ENCODE measurements around the gene MTARC2. TPM values are rescaled to one million over a fixed set of nuclear protein-coding genes. Genes with fewer than 3 reads are reported as not detected.

MTARC2 gene
- total RNA-seq, 1 donor from 2014 or later, result 56.6 TPM

DNA sequence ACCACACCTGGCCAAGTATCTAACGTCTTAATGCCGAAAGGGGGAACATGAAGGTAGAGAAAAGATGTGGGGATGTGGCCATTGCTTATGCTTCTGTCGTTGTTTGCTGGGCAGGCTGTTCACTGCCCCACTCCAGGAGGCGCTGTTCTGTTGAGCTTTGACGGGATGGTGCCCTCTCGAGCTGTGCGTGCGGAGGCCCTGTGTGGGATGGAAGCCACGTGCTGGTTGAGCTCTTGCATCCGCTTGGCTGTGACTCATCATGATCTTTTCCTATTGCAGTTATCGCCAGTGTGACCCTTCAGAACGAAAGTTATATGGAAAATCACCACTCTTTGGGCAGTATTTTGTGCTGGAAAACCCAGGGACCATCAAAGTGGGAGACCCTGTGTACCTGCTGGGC, 64.9 kb downstream of the MTARC2 start:
- no peaks in the 10 kb centered on the region for H3K27me3 ChIP-seq (ENCODE audit: low read depth)
- intact Hi-C loops (cut with DNase I), result no loop called here
- H3K4me1 ChIP-seq, result peaks cover 9% of the 10 kb centered on the region
- peaks cover 12% of the 10 kb centered on the region for H3K36me3 ChIP-seq
- TF ChIP-seq, protein P1, sequence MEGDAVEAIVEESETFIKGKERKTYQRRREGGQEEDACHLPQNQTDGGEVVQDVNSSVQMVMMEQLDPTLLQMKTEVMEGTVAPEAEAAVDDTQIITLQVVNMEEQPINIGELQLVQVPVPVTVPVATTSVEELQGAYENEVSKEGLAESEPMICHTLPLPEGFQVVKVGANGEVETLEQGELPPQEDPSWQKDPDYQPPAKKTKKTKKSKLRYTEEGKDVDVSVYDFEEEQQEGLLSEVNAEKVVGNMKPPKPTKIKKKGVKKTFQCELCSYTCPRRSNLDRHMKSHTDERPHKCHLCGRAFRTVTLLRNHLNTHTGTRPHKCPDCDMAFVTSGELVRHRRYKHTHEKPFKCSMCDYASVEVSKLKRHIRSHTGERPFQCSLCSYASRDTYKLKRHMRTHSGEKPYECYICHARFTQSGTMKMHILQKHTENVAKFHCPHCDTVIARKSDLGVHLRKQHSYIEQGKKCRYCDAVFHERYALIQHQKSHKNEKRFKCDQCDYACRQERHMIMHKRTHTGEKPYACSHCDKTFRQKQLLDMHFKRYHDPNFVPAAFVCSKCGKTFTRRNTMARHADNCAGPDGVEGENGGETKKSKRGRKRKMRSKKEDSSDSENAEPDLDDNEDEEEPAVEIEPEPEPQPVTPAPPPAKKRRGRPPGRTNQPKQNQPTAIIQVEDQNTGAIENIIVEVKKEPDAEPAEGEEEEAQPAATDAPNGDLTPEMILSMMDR (IDR thresholded peaks at IDR 0.05), result no peak
- H3K4me3 ChIP-seq, result no peak overlapping the region
- ATAC-seq (no peak), DNase-seq (no peak)
- no peaks in the 10 kb centered on the region for H3K9me3 ChIP-seq
- no peak overlapping the region for H3K27ac ChIP-seq

DNA sequence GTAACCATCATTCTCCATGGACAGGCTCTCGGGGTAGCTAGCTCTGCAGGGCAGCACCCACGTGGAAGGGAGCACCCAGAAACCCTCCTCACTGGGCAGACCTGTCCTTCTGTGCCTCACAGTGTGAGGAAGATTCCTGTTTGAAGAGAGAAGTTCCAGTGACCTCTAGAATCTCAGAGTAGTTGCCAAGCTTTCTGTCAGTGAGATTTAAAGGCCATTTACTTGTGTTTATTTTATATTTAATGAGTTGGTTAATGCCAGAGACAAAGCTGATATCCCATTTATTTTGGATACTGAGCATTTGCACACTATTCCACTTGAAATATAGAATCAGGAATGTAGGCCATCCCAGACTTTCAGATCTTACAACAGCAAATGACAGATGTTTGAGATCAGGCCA, 67.3 kb downstream of the MTARC2 start:
- intact Hi-C loops (cut with DNase I), result no loop called here
- TF ChIP-seq, protein P1 (IDR thresholded peaks at IDR 0.05), result no peak
- no peaks in the 10 kb centered on the region for H3K9me3 ChIP-seq
- ATAC-seq (no peak), DNase-seq (no peak)
- no peaks in the 10 kb centered on the region for H3K27me3 ChIP-seq (ENCODE audit: low read depth)
- H3K4me1 ChIP-seq, result peaks cover 12% of the 10 kb centered on the region
- H3K27ac ChIP-seq, result no peak overlapping the region
- H3K4me3 ChIP-seq, result no peak overlapping the region
- H3K36me3 ChIP-seq, result peaks cover 12% of the 10 kb centered on the region

DNA sequence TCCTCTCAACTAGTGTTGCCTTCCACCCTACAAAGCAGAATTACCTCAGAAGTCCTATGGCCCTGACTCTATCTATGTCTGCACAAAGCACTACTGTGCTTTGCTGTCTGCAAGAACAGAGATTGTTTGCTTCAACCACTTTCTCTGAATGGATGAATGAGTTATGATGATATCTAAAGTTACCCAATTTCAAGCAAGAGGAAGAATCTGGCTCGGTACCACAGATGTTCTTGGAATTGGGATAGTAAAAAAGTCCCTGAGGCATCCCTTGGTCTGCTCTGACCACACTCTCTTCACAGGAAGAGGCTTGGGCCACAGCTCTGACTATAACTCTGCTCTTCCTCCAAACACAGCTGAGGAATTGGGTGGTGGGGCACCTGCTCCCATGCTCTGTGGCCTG, 69.8 kb downstream of the MTARC2 start:
- Histone ChIP-seq H3K4me1 (peaks cover 6% of the 10 kb centered on the region), H3K36me3 (peaks cover 12% of the 10 kb centered on the region), H3K27me3 (ENCODE audit: low read depth) (no peaks in the 10 kb centered on the region), H3K9me3 (no peaks in the 10 kb centered on the region), H3K27ac (peak overlapping the region; percentile 66), H3K4me3 (no peak overlapping the region)
- TF ChIP-seq, protein P1 (IDR thresholded peaks at IDR 0.05), result no peak
- intact Hi-C loops (cut with DNase I), result no loop called here
- no peak for DNase-seq
- ATAC-seq, result peak in 1 of 2 donors; percentile 40

DNA sequence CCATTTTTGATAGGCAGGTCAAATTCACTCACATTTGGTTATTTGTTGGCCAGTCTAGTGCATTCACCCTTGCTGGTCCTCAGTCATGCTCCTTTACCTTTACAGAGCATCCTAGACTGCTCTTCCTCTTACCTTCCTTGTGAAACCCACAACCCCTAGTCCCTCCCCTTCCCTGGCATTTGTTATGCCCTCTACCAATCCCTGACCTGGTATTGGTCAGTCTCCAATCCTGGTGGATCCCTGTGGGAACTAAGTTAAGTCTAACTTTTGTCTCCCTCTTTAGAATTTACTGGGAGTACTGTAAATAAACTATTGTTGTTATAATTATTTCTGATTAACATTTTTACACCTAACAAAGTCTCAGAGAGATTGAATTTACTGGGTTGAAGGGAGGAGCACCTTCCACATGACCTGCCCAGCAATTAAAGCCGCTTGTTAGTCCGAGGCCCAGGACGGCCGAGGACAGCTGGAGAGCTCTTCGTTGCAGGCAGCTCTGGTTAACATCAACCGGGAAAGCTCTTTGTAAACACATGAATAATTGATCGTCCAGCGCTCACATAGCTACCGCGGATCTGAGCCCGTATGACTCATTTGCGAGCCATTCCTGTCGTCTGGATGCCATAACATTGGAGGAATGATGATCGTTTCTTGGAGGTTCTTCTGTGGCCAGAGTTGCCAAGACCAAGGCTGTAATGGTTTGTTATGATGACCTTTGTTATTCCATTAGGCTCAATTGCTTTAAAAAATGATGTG, 70.5 kb downstream of the MTARC2 start:
- TF ChIP-seq, protein P1 (IDR thresholded peaks at IDR 0.05), result no peak
- DNase-seq (no peak), ATAC-seq (peak; percentile 62 to 69)
- Histone ChIP-seq H3K27me3 (ENCODE audit: low read depth) (no peaks in the 10 kb centered on the region), H3K4me3 (no peak overlapping the region), H3K27ac (peak overlapping the region; percentile 66), H3K4me1 (peaks cover 6% of the 10 kb centered on the region), H3K36me3 (peaks cover 8% of the 10 kb centered on the region), H3K9me3 (no peaks in the 10 kb centered on the region)
- intact Hi-C loops (cut with DNase I), result no loop called here

DNA sequence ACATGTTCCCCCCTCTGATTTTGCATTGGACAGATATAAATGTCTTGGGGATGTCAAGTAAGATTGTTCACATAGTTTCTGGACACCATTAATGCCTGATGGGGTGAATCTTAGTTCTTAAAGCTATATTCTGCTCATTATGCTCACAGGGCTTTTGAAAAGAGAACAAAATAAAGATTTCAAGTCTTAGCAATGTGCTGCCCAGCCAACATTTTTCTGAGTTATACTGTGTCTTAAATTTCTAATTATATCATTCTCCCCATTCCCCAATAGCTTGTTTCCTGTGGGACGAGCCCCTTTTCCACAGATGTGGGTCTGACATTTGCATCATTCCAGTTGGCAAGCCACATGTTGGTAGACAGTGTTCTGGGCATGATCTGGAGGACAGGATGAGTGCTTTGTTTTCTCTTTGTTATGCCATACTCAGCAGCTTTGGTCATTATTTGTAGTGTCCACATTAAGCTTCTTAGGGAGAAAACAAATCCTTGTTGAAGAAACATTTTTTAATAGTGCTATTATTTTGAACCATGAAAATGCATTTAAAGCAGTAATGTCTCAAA, 71.4 kb downstream of the MTARC2 start:
- H3K36me3 ChIP-seq, result peaks cover 2% of the 10 kb centered on the region
- ATAC-seq (peak; percentile 33 to 44), DNase-seq (no peak)
- no peaks in the 10 kb centered on the region for H3K27me3 ChIP-seq (ENCODE audit: low read depth)
- no peaks in the 10 kb centered on the region for H3K9me3 ChIP-seq
- TF ChIP-seq, protein P1 (IDR thresholded peaks at IDR 0.05), result no peak
- intact Hi-C loops (cut with DNase I), result no loop called here
- H3K4me1 ChIP-seq, result peaks cover 6% of the 10 kb centered on the region
- H3K4me3 ChIP-seq, result no peak overlapping the region
- peak overlapping the region; percentile 33 for H3K27ac ChIP-seq

All from lower lobe of right lung (tissue), 2 donors.